CD14-positive monocyte (primary cell): ENCODE measurements around the gene AHI1. TPM values are rescaled to one million over a fixed set of nuclear protein-coding genes. Genes with fewer than 3 reads are reported as not detected.

Experiments
- DNase-seq, 3 donors: peaks; one replicate each; pipeline ENCODE4 v3.0.0-alpha.2; 2011 to 2022
- H2AFZ ChIP-seq: 2 replicates; pipeline ENCODE4 v1.6.0; 2012; ENCODE audit warnings: mild to moderate bottlenecking, low read depth, low read length, inconsistent platforms; ENCODE audit not compliant: insufficient read depth, poor library complexity, severe bottlenecking
- H3K27ac ChIP-seq, 2 donors: 1 replicate in 1 of 2; 2 replicates in 1 of 2; pipeline ENCODE4 v1.5.1; 2012 to 2013; ENCODE audit warnings: low read length in 2 of 2, control low read depth in 1 of 2, inconsistent platforms in 1 of 2, low read depth in 1 of 2, mild to moderate bottlenecking in 1 of 2
- H3K27me3 ChIP-seq, 2 donors: one replicate each; pipeline versions ENCODE4 v1.6.0 to v1.6.1; 2011 to 2013; ENCODE audit warnings: low read length in 2 of 2; ENCODE audit not compliant: control insufficient read depth in 2 of 2, insufficient read depth in 2 of 2
- H3K36me3 ChIP-seq, 2 donors: replicated peaks in 1 of 2; 1 replicate in 1 of 2; 2 replicates in 1 of 2; pipeline versions ENCODE4 v1.5.1 to v1.6.1; 2012 to 2013; ENCODE audit warnings: low read length in 2 of 2, control low read depth in 1 of 2, inconsistent platforms in 1 of 2, mild to moderate bottlenecking in 1 of 2; ENCODE audit not compliant: insufficient read depth in 2 of 2, control insufficient read depth in 1 of 2
- H3K4me1 ChIP-seq, 2 donors: 1 replicate in 1 of 2; 2 replicates in 1 of 2; pipeline versions ENCODE4 v1.5.1 to v1.6.1; 2012 to 2013; ENCODE audit warnings: low read length in 2 of 2, control low read depth in 1 of 2, inconsistent platforms in 1 of 2, mild to moderate bottlenecking in 1 of 2, moderate library complexity in 1 of 2; ENCODE audit not compliant: insufficient read depth in 2 of 2, control insufficient read depth in 1 of 2
- H3K4me2 ChIP-seq: replicated peaks from 2 replicates; pipeline ENCODE3; 2012; ENCODE audit warnings: low read length, moderate library complexity, mild to moderate bottlenecking; ENCODE audit not compliant: poor library complexity, severe bottlenecking; ENCODE audit errors: extremely low read depth
- H3K4me3 ChIP-seq, 3 experiments: fragments of 200-600 bp in 1 of 3; sonication (generic) in 1 of 3; replicated peaks in 1 of 3; 1 replicate in 2 of 3; 2 replicates in 1 of 3; pipeline ENCODE4 v1.5.1; 2011 to 2013; ENCODE audit warnings: low read length in 3 of 3, mild to moderate bottlenecking in 3 of 3, control low read depth in 2 of 3, low read depth in 2 of 3, inconsistent platforms in 1 of 3, moderate library complexity in 1 of 3
- H3K79me2 ChIP-seq: 2 replicates; pipeline ENCODE4 v1.6.0; 2012; ENCODE audit warnings: mild to moderate bottlenecking, control low read depth, inconsistent platforms, low read length, moderate library complexity; ENCODE audit not compliant: insufficient read depth
- H3K9ac ChIP-seq: 2 replicates; pipeline ENCODE4 v1.6.0; 2017; ENCODE audit warnings: low read length, mild to moderate bottlenecking; ENCODE audit not compliant: insufficient read depth, poor library complexity, severe bottlenecking
- H3K9me3 ChIP-seq, 2 donors: replicated peaks in 1 of 2; 1 replicate in 1 of 2; 2 replicates in 1 of 2; pipeline versions ENCODE4 v1.5.1 to v1.6.1; 2012 to 2013; ENCODE audit warnings: low read length in 2 of 2, control low read depth in 1 of 2; ENCODE audit not compliant: control insufficient read depth in 1 of 2, insufficient read depth in 1 of 2
- H4K20me1 ChIP-seq: 2 replicates; pipeline ENCODE4 v1.6.0; 2012; ENCODE audit warnings: mild to moderate bottlenecking, low read length, control low read depth, moderate library complexity; ENCODE audit not compliant: insufficient read depth
- H3K27ac Mint-ChIP-seq, 7 donors: one replicate each; pipeline ENCODE4 v1.8.0; 2020; ENCODE audit warnings: mild to moderate bottlenecking in 7 of 7, mixed read lengths in 7 of 7, moderate library complexity in 6 of 7, inconsistent platforms in 2 of 7
- H3K27me3 Mint-ChIP-seq, 3 donors: one replicate each; pipeline ENCODE4 v1.8.0; 2021 to 2022; ENCODE audit warnings: low read depth in 3 of 3, mild to moderate bottlenecking in 3 of 3, mixed read lengths in 3 of 3, moderate library complexity in 3 of 3, inconsistent platforms in 1 of 3
- H3K36me3 Mint-ChIP-seq, 2 donors: one replicate each; pipeline ENCODE4 v1.8.0; 2020; ENCODE audit warnings: mixed read lengths in 2 of 2, inconsistent platforms in 1 of 2, mild to moderate bottlenecking in 1 of 2
- H3K4me1 Mint-ChIP-seq: one replicate; pipeline ENCODE4 v1.8.0; 2020; ENCODE audit warnings: mild to moderate bottlenecking, mixed read lengths
- H3K4me3 Mint-ChIP-seq, 2 donors: one replicate each; pipeline ENCODE4 v1.8.0; 2020; ENCODE audit warnings: mild to moderate bottlenecking in 2 of 2, mixed read lengths in 2 of 2, moderate library complexity in 1 of 2
- H3K9me3 Mint-ChIP-seq, 7 donors: one replicate each; pipeline ENCODE4 v1.8.0; 2020 to 2022; ENCODE audit warnings: mixed read lengths in 7 of 7, mild to moderate bottlenecking in 6 of 7, moderate library complexity in 6 of 7, inconsistent platforms in 2 of 7
- WGBS: methylation state at CpG from one replicate; pipeline ENCODE4 v1.1.5; 2013; ENCODE audit warnings: missing lambda C conversion rate; ENCODE audit not compliant: insufficient coverage; 5-methylcytosine and 5-hydroxymethylcytosine counted together
- intact Hi-C, 2 donors: fragments of 100-400 bp; cut with micrococcal nuclease; formaldehyde crosslinking; loops; one replicate each; pipeline versions ENCODE4 v1.15.0 to v1.15.1; 2023
- polyA plus RNA-seq, 3 donors: library from polyadenylated mRNA; depleted of rRNA in 1 of 3; unstranded in 2 of 3; stranded (reverse) in 1 of 3; fragments of 300-500 nt in 2 of 3; fragments of >200 nt in 1 of 3; fragmentation: Illumina TruSeq in 2 of 3; gene quantifications; 1 replicate in 2 of 3; 2 replicates in 1 of 3; pipeline ENCODE4 v1.2.3, GENCODE V29; 2012 to 2021
- TF ChIP-seq, protein P1 (sequence below): fragments of 200-600 bp; IDR thresholded peaks from one replicate; pipeline ENCODE4 v1.8.0; 2022; ENCODE audit warnings: antibody characterized with exemption, mild to moderate bottlenecking

Gene AHI1
- polyA plus RNA-seq, 3 donors = 0.91 to 2.8 (median 1.4) TPM

DNA sequence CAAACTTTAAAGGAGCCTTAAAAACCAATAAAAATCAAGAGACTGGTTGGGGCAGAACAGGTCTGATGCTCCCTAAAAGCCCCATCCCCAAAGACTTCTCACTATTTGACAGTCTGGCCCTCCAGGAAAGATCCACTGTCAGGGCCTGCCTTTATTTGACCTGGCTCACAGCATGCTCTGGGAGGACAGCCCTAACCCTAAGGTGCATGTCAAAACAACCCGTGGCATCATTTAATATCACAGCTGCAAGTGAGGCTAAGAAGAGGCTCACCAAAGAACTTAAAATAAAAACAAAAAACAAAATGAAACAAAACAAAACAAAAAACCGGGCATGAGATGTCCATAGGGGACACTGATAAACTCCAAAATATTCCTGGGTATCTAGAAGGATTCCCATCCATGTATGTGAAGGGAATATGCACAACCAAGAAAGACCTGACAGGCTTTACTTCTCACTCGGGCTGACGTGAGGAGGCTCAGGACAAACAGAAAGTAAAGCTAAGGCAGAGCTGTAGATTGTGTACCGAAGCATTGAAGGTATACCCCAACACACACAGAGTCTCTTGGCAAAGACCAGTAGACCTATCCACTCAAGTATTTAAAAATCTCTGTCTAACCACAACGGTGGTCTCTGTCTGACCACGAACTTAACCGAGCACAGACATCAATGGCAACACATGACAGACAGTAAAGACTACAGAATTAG, 57.3 kb downstream of the AHI1 start:
- peak overlapping the region; percentile 68 for H3K4me2 ChIP-seq
- H3K36me3 Mint-ChIP-seq = no peaks in the 10 kb centered on the region
- H2AFZ ChIP-seq = peak overlapping the region; percentile 66
- H3K27me3 Mint-ChIP-seq = no peaks in the 10 kb centered on the region
- peak overlapping the region in 2 of 7 donors; percentile 38 to 52 for H3K27ac Mint-ChIP-seq
- WGBS = 21% methylated on average over 2 of the region's 8 CpGs
- TF ChIP-seq, protein P1, sequence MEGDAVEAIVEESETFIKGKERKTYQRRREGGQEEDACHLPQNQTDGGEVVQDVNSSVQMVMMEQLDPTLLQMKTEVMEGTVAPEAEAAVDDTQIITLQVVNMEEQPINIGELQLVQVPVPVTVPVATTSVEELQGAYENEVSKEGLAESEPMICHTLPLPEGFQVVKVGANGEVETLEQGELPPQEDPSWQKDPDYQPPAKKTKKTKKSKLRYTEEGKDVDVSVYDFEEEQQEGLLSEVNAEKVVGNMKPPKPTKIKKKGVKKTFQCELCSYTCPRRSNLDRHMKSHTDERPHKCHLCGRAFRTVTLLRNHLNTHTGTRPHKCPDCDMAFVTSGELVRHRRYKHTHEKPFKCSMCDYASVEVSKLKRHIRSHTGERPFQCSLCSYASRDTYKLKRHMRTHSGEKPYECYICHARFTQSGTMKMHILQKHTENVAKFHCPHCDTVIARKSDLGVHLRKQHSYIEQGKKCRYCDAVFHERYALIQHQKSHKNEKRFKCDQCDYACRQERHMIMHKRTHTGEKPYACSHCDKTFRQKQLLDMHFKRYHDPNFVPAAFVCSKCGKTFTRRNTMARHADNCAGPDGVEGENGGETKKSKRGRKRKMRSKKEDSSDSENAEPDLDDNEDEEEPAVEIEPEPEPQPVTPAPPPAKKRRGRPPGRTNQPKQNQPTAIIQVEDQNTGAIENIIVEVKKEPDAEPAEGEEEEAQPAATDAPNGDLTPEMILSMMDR = no peak
- peak overlapping the region; percentile 24 to 64 (median 57) for H3K4me3 ChIP-seq
- no peaks in the 10 kb centered on the region for H3K9me3 ChIP-seq
- no peak for DNase-seq
- no peaks in the 10 kb centered on the region for H3K27me3 ChIP-seq
- peak overlapping the region; percentile 39 for H3K9ac ChIP-seq
- H3K79me2 ChIP-seq = no peaks in the 10 kb centered on the region
- intact Hi-C loops = no loop called here
- H4K20me1 ChIP-seq = no peaks in the 10 kb centered on the region
- peak overlapping the region; percentile 60 to 85 for H3K4me3 Mint-ChIP-seq
- no peaks in the 10 kb centered on the region for H3K9me3 Mint-ChIP-seq
- H3K27ac ChIP-seq = peak overlapping the region in 1 of 2 donors; percentile 63
- peaks cover 6 to 12% of the 10 kb centered on the region in 2 donors for H3K4me1 ChIP-seq
- H3K4me1 Mint-ChIP-seq = peaks cover 16% of the 10 kb centered on the region
- no peaks in the 10 kb centered on the region for H3K36me3 ChIP-seq

DNA sequence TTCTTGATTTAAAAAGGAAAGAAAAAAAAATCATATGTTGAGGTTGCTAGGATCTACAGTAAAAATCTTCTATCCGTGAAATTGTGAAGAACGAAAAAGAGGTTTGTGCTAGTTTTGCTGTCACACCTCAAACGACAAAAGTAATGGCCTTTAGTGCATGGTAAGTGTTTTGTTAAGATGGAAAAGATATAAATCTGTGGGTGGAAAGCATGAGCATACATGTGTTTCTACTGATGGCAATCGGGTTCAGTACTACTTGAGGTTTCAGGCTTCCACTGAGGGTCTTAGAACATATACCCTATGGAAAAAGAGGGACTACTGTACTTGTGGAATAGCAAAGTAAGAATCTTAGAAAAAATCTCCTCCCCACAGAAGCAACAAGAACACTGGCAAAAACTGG, 58.0 kb downstream of the AHI1 start:
- Histone ChIP-seq H3K79me2 (no peaks in the 10 kb centered on the region), H3K9me3 (no peaks in the 10 kb centered on the region), H3K9ac (no peak overlapping the region), H3K4me3 (no peak overlapping the region), H3K27me3 (no peaks in the 10 kb centered on the region), H4K20me1 (no peaks in the 10 kb centered on the region), H3K36me3 (no peaks in the 10 kb centered on the region), H2AFZ (no peak overlapping the region), H3K27ac (no peak overlapping the region), H3K4me2 (no peak overlapping the region), H3K4me1 (peaks cover 11 to 19% of the 10 kb centered on the region in 2 donors)
- TF ChIP-seq, protein P1 = no peak
- H3K9me3 Mint-ChIP-seq = no peaks in the 10 kb centered on the region
- 86% methylated on average over 3 of the region's 4 CpGs for WGBS
- no peak overlapping the region for H3K27ac Mint-ChIP-seq
- peaks cover 16% of the 10 kb centered on the region for H3K4me1 Mint-ChIP-seq
- H3K27me3 Mint-ChIP-seq = no peaks in the 10 kb centered on the region
- H3K4me3 Mint-ChIP-seq = no peak overlapping the region
- H3K36me3 Mint-ChIP-seq = no peaks in the 10 kb centered on the region
- intact Hi-C loops = no loop called here
- no peak for DNase-seq
